Stimulated activated CD4-positive, alpha-beta T cell treated with anti-CD3 and anti-CD28 coated beads, Interleukin-15, amount 100 ng/mL, for 48 hours (primary cell): ENCODE results near the gene OMP.

Experiments used
- DNase-seq, 2 donors: peaks; one replicate each; pipeline ENCODE4 v3.0.0-alpha.2; 2020; ENCODE audit warnings: low read depth in 2 of 2

OMP gene

DNA sequence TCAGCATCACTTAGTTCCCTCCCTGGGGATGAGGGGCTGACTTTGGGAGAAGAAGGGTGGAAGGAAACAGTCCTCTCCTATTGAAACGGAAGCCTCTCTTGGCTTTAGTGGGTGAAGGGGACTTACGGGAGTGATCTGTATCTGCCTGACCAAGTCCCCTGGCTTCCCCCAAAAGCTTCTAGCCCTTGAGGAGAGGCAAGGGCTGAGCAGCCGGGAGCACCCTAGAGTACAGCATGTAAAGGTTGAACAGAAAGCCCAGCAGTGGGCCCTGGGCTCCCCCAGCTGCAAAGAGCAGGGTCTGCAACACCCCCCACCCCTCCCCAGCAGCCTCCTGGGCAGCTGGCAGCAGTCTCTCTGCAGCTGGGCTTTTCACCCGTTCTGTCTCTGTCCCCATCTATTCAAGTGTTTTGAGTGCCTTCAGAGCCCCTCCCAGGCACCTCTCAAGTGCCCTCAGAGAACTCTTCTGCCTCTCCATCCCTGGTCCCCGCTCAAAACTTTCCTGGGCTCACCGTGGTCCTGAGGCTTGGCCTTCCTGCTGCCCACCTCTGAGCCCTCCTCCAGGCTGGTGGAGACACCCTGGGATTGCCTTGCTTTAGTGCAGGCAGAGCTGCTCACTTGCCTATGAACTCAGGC, 33.2 kb upstream of the OMP start:
- DNase-seq: no peak

GRCh38 chr11:77069969-77070582, 32.6 kb upstream of the OMP start:
- no peak for DNase-seq

GRCh38 chr11:77071077-77071476, 31.6 kb upstream of the OMP start:
- no peak for DNase-seq

GRCh38 chr11:77071671-77072605, 30.7 kb upstream of the OMP start:
- no peak for DNase-seq

- no peak for DNase-seq
Observed at GRCh38 chr11:77072851-77073327, 29.8 kb upstream of the OMP start.

DNA sequence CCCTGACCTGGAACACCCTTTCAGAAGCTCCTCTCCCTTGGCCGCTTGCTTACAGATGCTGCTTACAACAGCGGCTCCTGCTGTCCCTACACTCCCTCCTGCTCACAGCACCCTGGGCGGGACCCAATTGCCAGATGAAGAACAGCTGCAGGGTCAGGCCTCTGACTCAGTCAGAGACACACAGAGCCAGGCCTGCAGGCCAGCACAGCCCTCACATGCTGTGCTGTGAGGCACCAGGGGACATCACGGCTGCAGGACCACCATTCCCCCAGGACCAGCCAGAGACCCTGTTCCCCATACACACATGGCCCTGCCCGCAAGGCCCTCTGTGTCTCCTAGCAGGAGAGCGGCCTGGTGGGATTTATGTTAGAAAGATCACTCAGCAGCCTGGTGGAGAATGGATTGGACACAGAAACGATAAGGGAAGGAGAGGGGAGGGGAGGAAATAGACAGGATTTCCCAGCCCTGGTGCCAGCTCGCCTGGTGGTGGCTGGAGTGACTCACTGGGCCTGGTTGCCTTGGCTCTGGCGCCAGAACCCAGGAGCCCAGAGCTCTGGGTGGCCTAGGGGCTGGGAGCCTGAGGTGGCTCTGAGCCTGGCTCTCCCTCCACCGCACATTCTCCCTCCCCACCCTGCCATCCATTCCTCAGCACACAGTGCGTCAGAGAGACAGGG, 29.2 kb upstream of the OMP start:
- DNase-seq: no peak

- DNase-seq: no peak
Observed at GRCh38 chr11:77074205-77074604, 28.4 kb upstream of the OMP start.

DNA sequence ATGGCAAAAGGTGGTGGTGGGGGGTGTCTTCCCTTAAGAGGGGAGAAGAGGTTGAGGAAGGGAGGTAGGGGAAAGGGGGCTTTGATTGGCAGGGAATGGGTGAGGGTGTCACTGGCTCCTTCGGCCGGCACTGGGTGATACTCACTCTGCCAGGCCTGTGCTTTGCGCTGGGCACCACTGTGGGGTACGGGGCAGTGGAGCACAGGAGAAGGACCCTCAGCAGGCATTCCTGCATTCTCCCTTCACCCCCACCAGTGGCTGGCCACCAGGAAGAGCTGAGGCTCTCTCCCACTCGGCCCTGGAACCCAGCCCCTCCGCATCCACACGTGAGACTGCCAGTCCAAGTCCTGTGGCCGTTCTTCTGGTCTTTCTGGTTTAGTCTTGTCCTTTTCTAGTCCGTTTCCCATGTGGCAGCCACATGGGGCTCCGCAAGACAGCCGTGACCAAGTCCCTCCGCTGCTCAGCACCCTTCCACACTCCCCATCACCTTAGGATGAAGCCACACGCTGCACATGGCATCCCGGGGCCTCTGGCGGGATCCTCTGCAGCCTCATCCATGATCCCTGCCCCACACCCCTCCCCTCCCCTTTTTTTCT, 27.9 kb upstream of the OMP start:
- no peak for DNase-seq

GRCh38 chr11:77075425-77075905, 27.2 kb upstream of the OMP start:
- DNase-seq: no peak

- no peak for DNase-seq
Observed at GRCh38 chr11:77079666-77080065, 23.0 kb upstream of the OMP start.

DNA sequence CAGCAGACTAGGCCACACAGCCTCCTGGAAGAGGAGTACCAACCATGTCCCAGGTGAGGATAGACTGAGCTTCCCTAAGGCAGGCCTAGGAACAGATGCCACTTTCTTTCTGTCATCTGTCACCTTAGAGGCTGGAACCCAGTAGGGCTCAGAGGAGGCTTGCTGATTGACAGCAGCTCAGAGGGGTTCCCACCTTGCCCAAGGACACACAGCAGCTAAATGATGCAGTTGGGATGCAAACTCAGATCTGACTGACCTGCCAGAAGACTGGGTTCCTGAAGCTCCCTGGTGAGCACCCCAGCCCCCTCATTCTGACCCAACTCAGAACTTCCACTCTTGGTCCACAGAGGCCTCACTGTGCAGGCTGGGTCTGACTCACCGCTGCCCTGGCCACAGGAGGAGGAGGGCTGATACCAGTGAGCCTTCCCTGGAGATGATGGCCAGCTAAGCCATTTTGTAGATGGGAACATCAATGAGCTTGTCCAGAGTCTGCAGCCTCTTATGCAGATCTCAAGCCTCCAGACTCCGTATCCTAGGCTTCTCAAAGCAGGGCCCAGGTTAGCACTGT, 21.9 kb upstream of the OMP start:
- DNase-seq: no peak

DNA sequence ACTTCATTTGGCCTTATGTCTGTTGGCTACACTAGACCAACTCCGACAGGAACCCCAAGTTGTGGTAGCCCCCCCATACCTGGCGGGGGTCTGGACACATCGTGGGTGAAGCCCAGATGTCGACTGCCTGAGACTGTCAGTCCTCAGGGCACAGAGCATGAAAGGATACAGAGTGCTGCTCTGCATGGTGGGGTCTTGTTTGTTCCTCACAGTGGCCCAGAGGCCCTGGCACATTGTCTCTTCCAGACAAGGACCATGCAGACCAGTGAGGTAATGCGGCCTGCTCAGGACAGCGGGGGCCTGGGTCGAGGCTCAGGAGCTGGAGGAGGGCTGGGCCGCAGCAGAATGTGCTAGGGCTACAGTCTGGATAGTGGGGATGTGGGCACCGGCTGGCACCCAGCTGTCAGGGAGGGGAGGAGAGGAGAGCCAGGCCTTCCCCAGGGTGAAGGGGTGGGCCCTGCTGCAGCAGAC, 21.2 kb upstream of the OMP start:
- DNase-seq: no peak

DNA sequence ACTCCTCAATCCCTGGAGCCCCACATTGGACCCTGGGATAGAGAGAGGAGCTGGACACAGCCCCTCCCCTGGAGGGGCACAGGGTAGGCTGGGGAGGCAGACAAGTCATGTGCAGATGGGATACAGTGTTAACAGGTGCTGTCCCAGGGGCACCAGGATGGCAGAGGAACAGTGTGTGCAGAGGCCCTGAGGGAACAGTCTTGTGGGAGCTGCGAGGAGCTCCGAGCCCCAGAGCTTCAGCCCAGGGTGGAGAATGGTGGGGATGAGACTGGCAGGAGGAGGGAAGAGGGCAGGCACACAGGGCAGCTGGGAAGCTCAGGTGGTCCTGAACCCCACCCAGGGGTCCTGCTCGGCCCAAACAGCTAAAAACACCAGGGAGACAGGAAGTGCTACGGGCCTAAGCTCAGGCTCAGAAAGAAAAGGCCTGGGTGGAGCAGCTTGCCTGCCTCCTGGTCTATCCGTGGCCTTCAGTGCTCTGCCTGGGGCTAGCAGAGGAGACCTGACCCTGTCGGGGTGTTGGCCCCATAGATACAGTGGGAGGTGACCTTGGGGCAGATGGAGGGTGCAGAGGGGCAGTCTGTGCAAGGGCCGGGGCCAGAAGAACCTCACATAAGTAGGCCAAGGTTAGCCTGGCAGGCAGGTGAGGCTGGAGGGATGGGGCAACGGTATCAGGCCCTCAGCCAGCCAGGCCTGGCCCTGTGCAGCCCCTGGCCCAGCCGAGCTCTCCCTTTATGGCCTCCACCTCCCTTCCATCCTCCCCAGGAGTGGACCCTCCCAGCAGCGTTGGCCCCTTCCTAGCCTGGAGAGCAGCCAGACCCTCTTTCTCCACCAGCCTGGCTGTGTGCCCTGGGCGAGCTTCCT, 20.4 kb upstream of the OMP start:
- no peak for DNase-seq

GRCh38 chr11:77082838-77083565, 19.6 kb upstream of the OMP start:
- peak in 1 of 2 donors; percentile 30 for DNase-seq

DNA sequence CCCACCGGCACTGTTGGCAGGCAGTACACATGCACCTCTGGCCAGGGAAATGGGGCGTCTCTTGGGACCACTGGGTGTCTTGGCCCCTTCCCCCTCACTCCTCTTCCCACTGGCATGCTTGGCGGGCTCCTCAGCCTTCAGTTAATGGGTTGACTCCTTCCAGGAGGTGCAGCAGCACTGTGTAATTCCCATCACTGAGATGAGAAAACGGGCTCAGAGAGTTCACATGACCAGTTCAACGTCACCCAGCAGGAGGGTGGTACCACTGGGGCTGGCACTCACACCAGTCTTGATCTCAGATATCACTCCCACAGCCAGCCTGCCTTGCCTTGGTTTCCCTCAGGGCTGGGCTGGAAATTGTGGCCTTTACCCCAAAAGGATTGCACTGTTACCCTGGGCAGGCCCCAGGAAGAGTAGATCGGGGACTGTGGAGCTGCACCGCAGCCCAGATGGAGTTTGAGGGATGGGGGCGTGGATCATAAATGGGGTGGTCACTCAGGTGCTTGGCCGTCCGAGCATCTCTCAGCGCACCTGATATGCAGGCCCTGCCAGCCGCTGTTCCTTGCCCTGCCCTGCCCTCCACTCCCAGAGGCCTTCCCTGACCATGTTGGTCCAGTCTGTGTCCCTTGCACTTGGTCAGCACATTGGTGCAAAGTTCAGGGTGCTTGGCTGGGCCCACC, 18.9 kb upstream of the OMP start:
- no peak for DNase-seq

GRCh38 chr11:77084581-77085191, 18.0 kb upstream of the OMP start:
- no peak for DNase-seq

DNA sequence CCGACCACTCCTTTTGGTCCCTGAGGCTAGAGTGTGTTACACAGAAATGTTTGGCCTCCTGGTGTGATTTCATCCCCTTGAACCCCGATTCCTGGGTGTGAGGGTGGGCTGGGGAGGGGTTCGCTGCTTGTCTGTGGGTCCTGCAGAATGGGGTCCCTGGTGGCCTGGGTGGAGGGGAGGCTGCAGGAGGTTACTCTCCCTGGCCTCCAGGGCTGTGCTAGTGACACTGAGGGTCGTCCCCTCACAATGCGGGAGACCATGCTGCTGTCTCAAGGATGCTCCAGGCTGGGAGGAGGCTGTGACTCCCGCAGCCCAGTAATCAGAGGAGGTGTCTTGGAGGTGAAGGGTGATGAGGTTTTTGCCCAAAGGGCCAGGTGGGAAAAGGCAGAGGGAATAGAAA, 17.0 kb upstream of the OMP start:
- DNase-seq: no peak
